Choroid plexus epithelial cell (primary cell): Measurements from ENCODE around the gene DAB1.

Source experiments
- DNase-seq: peaks from one replicate; pipeline ENCODE4 v3.0.0-alpha.2; 2010; ENCODE audit warnings: low read depth
- H3K4me3 ChIP-seq: 2 replicates; pipeline ENCODE4 v1.5.1; 2011; ENCODE audit warnings: low read depth, mild to moderate bottlenecking, control low read depth, low read length, moderate library complexity
- CTCF ChIP-seq: conservative IDR thresholded peaks from 2 replicates; pipeline ENCODE4 v1.5.1; 2011; ENCODE audit warnings: low read depth, mild to moderate bottlenecking, control low read depth, inconsistent platforms, low read length, moderate library complexity

The DAB1 gene

GRCh38 chr1:57423656-57424211 is at the start of gene DAB1:
Gene DAB1 (minus strand): TSS chr1:57424060. CDS start chr1:57291030, 133,030 bp downstream.
- peak; percentile 7 for DNase-seq
- no peak for TF ChIP-seq CTCF
- peak within 1 kb of the TSS; percentile 50 for H3K4me3 ChIP-seq

- no peak overlapping the region for H3K4me3 ChIP-seq
- no peak for TF ChIP-seq CTCF
- DNase-seq: no peak
These were observed 49.6 kb upstream of the DAB1 start for GRCh38 chr1:57473448-57473847.

- no peak overlapping the region for H3K4me3 ChIP-seq
- no peak for DNase-seq
- TF ChIP-seq CTCF: no peak
These were observed 48.1 kb upstream of the DAB1 start for GRCh38 chr1:57471995-57472394.

GRCh38 chr1:57470036-57470435 is 46.2 kb upstream of the DAB1 start:
- no peak overlapping the region for H3K4me3 ChIP-seq
- TF ChIP-seq CTCF: no peak
- DNase-seq: peak; percentile 86

DNA sequence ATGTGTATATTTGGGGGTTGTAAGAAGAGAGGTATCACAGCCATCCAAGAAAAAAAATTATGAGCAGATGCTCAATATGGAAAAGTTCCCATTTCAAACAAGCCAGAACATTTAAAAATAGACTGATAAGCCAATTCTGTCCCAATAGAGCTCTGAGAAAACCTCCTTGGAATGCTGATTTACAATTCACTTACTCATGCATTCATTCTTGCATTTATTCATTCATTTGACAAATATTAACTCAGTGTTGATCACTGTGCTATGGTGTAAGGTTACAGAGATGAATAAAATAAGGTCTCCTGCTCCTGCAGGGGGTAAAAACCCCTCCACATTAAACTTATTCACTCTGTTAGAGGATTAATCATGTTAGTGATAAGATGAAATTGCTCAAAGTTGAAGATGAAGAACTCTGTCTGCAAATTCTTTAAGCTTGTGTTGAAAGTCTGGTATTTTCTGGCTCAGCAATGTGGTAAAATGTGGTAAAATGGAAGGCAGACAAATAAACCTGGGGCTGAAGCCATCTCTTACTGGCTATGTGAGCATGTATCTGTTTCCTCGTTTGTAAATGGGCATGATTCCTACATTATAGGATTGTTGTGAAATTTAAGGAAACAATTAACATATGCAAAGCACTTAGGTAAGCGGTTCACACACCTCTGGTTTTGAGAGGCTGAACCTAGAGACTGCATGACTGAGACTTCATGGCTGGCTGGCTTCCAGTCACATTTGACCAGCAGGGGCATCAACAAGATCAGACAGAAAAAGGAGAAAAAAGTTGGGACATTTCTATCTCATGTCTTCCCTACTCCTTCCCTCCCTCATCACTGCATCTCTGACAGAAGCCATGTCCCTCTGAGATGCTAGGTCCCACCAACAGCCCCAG is 45.0 kb upstream of the DAB1 start:
- DNase-seq: peak; percentile 68
- H3K4me3 ChIP-seq: no peak overlapping the region
- peak; percentile 23 for TF ChIP-seq CTCF

- H3K4me3 ChIP-seq: no peak overlapping the region
- no peak for DNase-seq
- TF ChIP-seq CTCF: no peak
These were observed 44.0 kb upstream of the DAB1 start for GRCh38 chr1:57467830-57468229.

- TF ChIP-seq CTCF: no peak
- peak; percentile 5 for DNase-seq
- H3K4me3 ChIP-seq: no peak overlapping the region
These were observed 40.9 kb upstream of the DAB1 start for GRCh38 chr1:57464756-57465155.
